ENCODE data around the gene PTPRG.

GRCh38 chr3:62051506-62051905 is 490.1 kb downstream of the PTPRG start:
- TF ChIP-seq CTCF (IDR thresholded peaks at IDR 0.05; ENCODE audit: insufficient read depth, low read depth, low read length) (peak; percentile 38), EZH2 (IDR thresholded peaks at IDR 0.05; ENCODE audit: insufficient read depth, low read length) (no peak)
